Keratinocyte (primary cell): ENCODE data around the gene SH3PXD2A. TPM values are rescaled to one million over a fixed set of nuclear protein-coding genes. Genes with fewer than 3 reads are reported as not detected.

Experiments used
- DNase-seq: peaks from one replicate; pipeline ENCODE4 v3.0.0-alpha.2; 2011; ENCODE audit warnings: low read depth, missing footprints, low spot score
- FAIRE-seq: peaks from 2 replicates; lab custom pipeline; 2011; peaks lifted over from hg19 to GRCh38; lab: Jason Lieb, UNC
- H2AFZ ChIP-seq: 2 replicates; pipeline ENCODE4 v1.6.0; 2012; ENCODE audit warnings: low read length, control low read depth, inconsistent platforms; ENCODE audit not compliant: control insufficient read depth
- H3K27ac ChIP-seq: 2 replicates; pipeline ENCODE4 v1.5.1; 2011; ENCODE audit warnings: low read length; ENCODE audit not compliant: control insufficient read depth, insufficient read depth
- H3K27me3 ChIP-seq: 3 replicates; pipeline ENCODE4 v1.6.0; 2011; ENCODE audit warnings: low read length; ENCODE audit not compliant: control insufficient read depth, insufficient read depth; ENCODE audit errors: extremely low read depth
- H3K36me3 ChIP-seq, 2 experiments: 2 replicates in 1 of 2; 3 replicates in 1 of 2; pipeline ENCODE4 v1.5.1; 2011; ENCODE audit warnings: low read length in 2 of 2, mild to moderate bottlenecking in 1 of 2; ENCODE audit not compliant: control insufficient read depth in 2 of 2, insufficient read depth in 2 of 2; ENCODE audit errors: extremely low read depth in 1 of 2
- H3K4me1 ChIP-seq: 3 replicates; pipeline ENCODE4 v1.5.1; 2011; ENCODE audit warnings: low read length; ENCODE audit not compliant: control insufficient read depth, insufficient read depth; ENCODE audit errors: extremely low read depth
- H3K4me2 ChIP-seq: 3 replicates; pipeline ENCODE4 v1.6.0; 2011; ENCODE audit warnings: low read depth, low read length; ENCODE audit not compliant: control insufficient read depth, insufficient read depth; ENCODE audit errors: extremely low read depth
- H3K4me3 ChIP-seq, 3 experiments: fragments of 200-600 bp in 1 of 3; sonication (generic) in 1 of 3; 2 replicates in 2 of 3; 3 replicates in 1 of 3; pipeline ENCODE4 v1.5.1; 2011 to 2016; ENCODE audit warnings: low read length in 3 of 3, mild to moderate bottlenecking in 3 of 3, control low read depth in 2 of 3, inconsistent platforms in 1 of 3, low read depth in 1 of 3, mixed read lengths in 1 of 3, mixed run types in 1 of 3, moderate library complexity in 1 of 3; ENCODE audit not compliant: control insufficient read depth in 2 of 3, insufficient read depth in 2 of 3; ENCODE audit errors: extremely low read depth in 1 of 3
- H3K79me2 ChIP-seq: 2 replicates; pipeline ENCODE4 v1.6.0; 2012; ENCODE audit warnings: low read length; ENCODE audit not compliant: control insufficient read depth, insufficient read depth
- H3K9ac ChIP-seq: 3 replicates; pipeline ENCODE4 v1.6.0; 2011; ENCODE audit warnings: low read length; ENCODE audit not compliant: control insufficient read depth, insufficient read depth; ENCODE audit errors: extremely low read depth
- H3K9me1 ChIP-seq: 3 replicates; pipeline ENCODE4 v1.6.0; 2011; ENCODE audit warnings: low read length; ENCODE audit not compliant: control insufficient read depth, insufficient read depth; ENCODE audit errors: extremely low read depth
- H3K9me3 ChIP-seq: 2 replicates; pipeline ENCODE4 v1.5.1; 2012; ENCODE audit warnings: low read depth, low read length; ENCODE audit not compliant: control insufficient read depth
- H4K20me1 ChIP-seq: 3 replicates; pipeline ENCODE4 v1.6.0; 2011; ENCODE audit warnings: low read length; ENCODE audit not compliant: control insufficient read depth, insufficient read depth; ENCODE audit errors: extremely low read depth
- CTCF ChIP-seq, 3 experiments: IDR thresholded peaks in 1 of 3; conservative IDR thresholded peaks in 1 of 3; optimal IDR thresholded peaks in 1 of 3; 2 replicates in 2 of 3; 3 replicates in 1 of 3; pipeline versions ENCODE3 to v1.5.1; 2011; ENCODE audit warnings: low read length in 3 of 3, mild to moderate bottlenecking in 3 of 3, moderate library complexity in 2 of 3, control low read depth in 1 of 3, inconsistent platforms in 1 of 3; ENCODE audit not compliant: insufficient read depth in 2 of 3; ENCODE audit errors: extremely low read depth in 1 of 3
- EZH2 ChIP-seq: IDR thresholded peaks from one replicate; pipeline ENCODE4 v1.6.1; 2012; ENCODE audit warnings: inconsistent platforms, mild to moderate bottlenecking, low read length, moderate library complexity
- dilution Hi-C: fragments of 300-500 bp; cut with MboI; formaldehyde crosslinking; loops from one replicate; pipeline ENCODE4 v1.7.0; 2020; ENCODE audit warnings: low sequenced_read_pairs; ENCODE audit not compliant: extremely low pct_ligation_motif_present
- polyA plus RNA-seq, 5 experiments: library from polyadenylated mRNA; depleted of rRNA in 3 of 5; stranded (reverse) in 3 of 5; stranded (forward) in 1 of 5; unstranded in 1 of 5; fragments of >200 nt; gene quantifications; 1 replicate in 1 of 5; 2 replicates in 3 of 5; 3 replicates in 1 of 5; pipeline versions ENCODE4 v1.2.1 to v1.2.3, GENCODE V29; 2011 to 2012; ENCODE audit warnings: missing spikeins in 2 of 5, low read depth in 1 of 5, low replicate concordance in 1 of 5

SH3PXD2A gene
- polyA plus RNA-seq, 1 donor (not counting 4 experiments of a cell fraction or from before 2014, with no cell fraction given) = 33.9 TPM

DNA sequence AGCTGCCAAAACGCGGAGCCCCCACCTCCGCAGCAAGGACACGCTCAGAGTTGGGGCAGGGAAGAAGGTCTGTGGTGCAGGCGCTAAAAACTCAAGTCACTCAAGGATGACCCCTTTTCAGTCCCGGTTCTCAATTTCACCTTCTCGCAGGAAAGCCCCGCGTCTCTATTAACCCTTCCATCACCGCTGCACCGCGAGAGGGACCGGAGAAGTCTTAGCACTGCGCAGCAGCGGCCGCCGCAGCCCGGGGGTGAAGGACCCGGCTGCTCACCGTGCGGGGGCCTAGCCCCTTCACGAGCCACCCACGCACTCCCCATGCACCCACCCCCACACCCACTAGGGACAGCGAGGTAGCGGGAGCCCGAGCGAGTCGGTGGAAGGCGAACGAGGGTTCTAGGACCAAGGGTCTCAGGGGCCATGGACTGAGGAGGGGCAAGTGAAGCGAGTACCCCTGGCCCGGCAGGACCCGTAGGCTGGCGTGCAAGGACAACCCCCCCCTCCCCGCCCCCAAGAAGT, 162.9 kb downstream of the SH3PXD2A start:
- Histone ChIP-seq H3K4me2 (no peak overlapping the region), H3K9me1 (peaks cover 5% of the 10 kb centered on the region), H3K27ac (no peak overlapping the region), H4K20me1 (peaks cover 7% of the 10 kb centered on the region), H3K9me3 (no peaks in the 10 kb centered on the region), H3K9ac (no peak overlapping the region), H3K36me3 (peaks cover 3 to 18% of the 10 kb centered on the region in 2 experiments), H3K4me1 (peaks cover 46% of the 10 kb centered on the region), H2AFZ (no peak overlapping the region), H3K27me3 (no peaks in the 10 kb centered on the region), H3K79me2 (peaks cover 67% of the 10 kb centered on the region), H3K4me3 (no peak overlapping the region)
- no peak for DNase-seq
- TF ChIP-seq EZH2 (no peak), CTCF (optimal IDR thresholded peaks at IDR 0.05 in 1 of 3, IDR thresholded peaks at IDR 0.05 in 1 of 3, conservative IDR thresholded peaks at IDR 0.05 in 1 of 3; ENCODE audit: extremely low read depth in 1 of 3, insufficient read depth in 2 of 3, low read length in 3 of 3) (no peak)
- FAIRE-seq = no peak
- dilution Hi-C loops = no loop called here

DNA sequence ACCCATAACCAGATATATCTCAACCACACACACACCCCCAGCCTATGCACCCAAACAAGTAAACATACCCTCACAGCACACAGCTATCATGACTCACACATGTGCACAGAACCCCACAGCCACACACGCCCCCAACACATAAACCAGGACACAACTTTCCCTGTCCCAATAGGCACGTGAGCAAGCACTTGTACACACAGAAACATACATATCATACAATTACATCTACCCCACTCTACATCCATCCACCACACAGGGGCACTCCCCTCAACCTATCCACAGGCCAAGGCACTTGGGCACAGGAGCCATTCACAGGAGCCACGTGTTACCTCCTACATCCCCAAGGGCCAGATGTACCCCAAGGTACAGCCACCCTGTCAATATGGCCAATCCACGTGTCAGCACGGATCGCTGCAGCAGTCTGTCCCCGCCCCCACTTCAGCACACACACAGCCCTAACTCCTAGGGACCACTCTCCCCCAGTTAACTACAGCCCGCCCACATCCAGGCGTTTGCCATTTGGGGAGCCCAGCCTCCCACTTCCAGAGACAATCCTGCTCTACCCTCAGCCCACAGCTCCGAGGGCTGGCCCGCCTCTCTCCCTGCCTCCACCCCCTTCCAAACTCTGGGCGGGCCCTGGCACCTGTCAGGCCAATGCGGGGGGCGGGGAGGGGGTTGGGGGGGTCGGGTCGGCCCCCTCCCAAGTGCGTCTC, 163.5 kb downstream of the SH3PXD2A start:
- FAIRE-seq (no peak), DNase-seq (no peak)
- Histone ChIP-seq H3K27me3 (no peaks in the 10 kb centered on the region), H3K27ac (no peak overlapping the region), H3K79me2 (peaks cover 73% of the 10 kb centered on the region), H3K9me1 (peaks cover 5% of the 10 kb centered on the region), H4K20me1 (peaks cover 7% of the 10 kb centered on the region), H3K9me3 (no peaks in the 10 kb centered on the region), H3K4me1 (peaks cover 40% of the 10 kb centered on the region), H3K9ac (no peak overlapping the region), H2AFZ (no peak overlapping the region), H3K4me2 (no peak overlapping the region), H3K36me3 (peaks cover 3 to 18% of the 10 kb centered on the region in 2 experiments), H3K4me3 (no peak overlapping the region)
- dilution Hi-C loops = no loop called here
- no peak for TF ChIP-seq EZH2
- TF ChIP-seq CTCF (optimal IDR thresholded peaks at IDR 0.05 in 1 of 3, IDR thresholded peaks at IDR 0.05 in 1 of 3, conservative IDR thresholded peaks at IDR 0.05 in 1 of 3; ENCODE audit: extremely low read depth in 1 of 3, insufficient read depth in 2 of 3, low read length in 3 of 3) = no peak
